WTC11 (cell line): ENCODE results near the gene SBSN. TPM values are rescaled to one million over a fixed set of nuclear protein-coding genes. Genes with fewer than 3 reads are reported as not detected.
"Not testable (repeated sequence)": the region's sequence is repeated elsewhere in the genome, so short reads cannot be mapped to it uniquely, and the experiment has no call there.

Experiments used
- ATAC-seq: fragments of 200-7000 bp; cut with Tn5 transposase; 2 replicates; pipeline ENCODE4 v1.10.0; 2021; ENCODE audit warnings: mild to moderate bottlenecking, moderate library complexity
- CTCF ChIA-PET: fragments of 300-600 bp; sonication (Branson Sonifier 250); formaldehyde crosslinking; loops from one replicate; lab custom pipeline; 2021; ENCODE audit warnings: antibody characterized with exemption; lab: Charles Lee
- POLR2A ChIA-PET: fragments of 350-600 bp; sonication (Branson Sonifier 250); formaldehyde crosslinking; loops from one replicate; lab custom pipeline; 2021; ENCODE audit warnings: antibody characterized with exemption; lab: Charles Lee
- DNase-seq: peaks from one replicate; pipeline ENCODE4 v3.0.0; 2021; ENCODE audit warnings: low spot score
- H3K27ac Mint-ChIP-seq: 2 replicates; pipeline ENCODE4 v1.8.0; 2021; ENCODE audit warnings: mixed read lengths
- H3K27me3 Mint-ChIP-seq: 2 replicates; pipeline ENCODE4 v1.8.0; 2021; ENCODE audit warnings: low read depth, mild to moderate bottlenecking, moderate library complexity, mixed read lengths
- H3K36me3 Mint-ChIP-seq: 2 replicates; pipeline ENCODE4 v1.8.0; 2021; ENCODE audit warnings: mixed read lengths
- H3K4me1 Mint-ChIP-seq: 2 replicates; pipeline ENCODE4 v1.8.0; 2022; ENCODE audit warnings: mixed read lengths
- H3K4me3 Mint-ChIP-seq: 2 replicates; pipeline ENCODE4 v1.8.0; 2021; ENCODE audit warnings: mild to moderate bottlenecking, moderate library complexity, mixed read lengths
- H3K9me3 Mint-ChIP-seq: 2 replicates; pipeline ENCODE4 v1.8.0; 2021; ENCODE audit warnings: mixed read lengths
- FOXJ3 ChIP-seq: sonication (generic); formaldehyde crosslinking; IDR thresholded peaks from 2 replicates; pipeline ENCODE4 v1.9.0; 2021; ENCODE audit warnings: missing genetic modification reagents, mild to moderate bottlenecking, borderline replicate concordance
- NR2C2 ChIP-seq: sonication (generic); formaldehyde crosslinking; IDR thresholded peaks from 2 replicates; pipeline ENCODE4 v1.8.0; 2022; ENCODE audit warnings: mild to moderate bottlenecking, missing genetic modification reagents
- total RNA-seq: library from RNA; stranded (reverse); gene quantifications from 3 replicates; pipeline ENCODE4 v1.2.3, GENCODE V29; 2021
- TF ChIP-seq, protein P1 (sequence below): sonication (generic); formaldehyde crosslinking; IDR thresholded peaks from 2 replicates; pipeline ENCODE4 v1.8.1; 2023; ENCODE audit warnings: mild to moderate bottlenecking, missing genetic modification reagents, borderline replicate concordance
- TF ChIP-seq, protein P2 (sequence below): sonication (generic); formaldehyde crosslinking; conservative IDR thresholded peaks from 2 replicates; pipeline ENCODE4 v1.8.1; 2022; ENCODE audit warnings: mild to moderate bottlenecking, missing genetic modification reagents
- TF ChIP-seq, protein P3 (sequence below): sonication (generic); formaldehyde crosslinking; IDR thresholded peaks from 2 replicates; pipeline ENCODE4 v1.8.0; 2023; ENCODE audit warnings: missing genetic modification reagents, mild to moderate bottlenecking, borderline replicate concordance
- TF ChIP-seq, protein P4 (sequence below): sonication (generic); formaldehyde crosslinking; IDR thresholded peaks from 2 replicates; pipeline ENCODE4 v1.8.0; 2023; ENCODE audit warnings: mild to moderate bottlenecking, missing genetic modification reagents
- TF ChIP-seq, protein P5 (sequence below): fragments of 200-600 bp; IDR thresholded peaks from 2 replicates; pipeline ENCODE4 v1.8.0; 2022; ENCODE audit warnings: antibody characterized with exemption

The SBSN gene
- total RNA-seq, 1 experiment from 2014 or later, result 0.15 TPM

DNA sequence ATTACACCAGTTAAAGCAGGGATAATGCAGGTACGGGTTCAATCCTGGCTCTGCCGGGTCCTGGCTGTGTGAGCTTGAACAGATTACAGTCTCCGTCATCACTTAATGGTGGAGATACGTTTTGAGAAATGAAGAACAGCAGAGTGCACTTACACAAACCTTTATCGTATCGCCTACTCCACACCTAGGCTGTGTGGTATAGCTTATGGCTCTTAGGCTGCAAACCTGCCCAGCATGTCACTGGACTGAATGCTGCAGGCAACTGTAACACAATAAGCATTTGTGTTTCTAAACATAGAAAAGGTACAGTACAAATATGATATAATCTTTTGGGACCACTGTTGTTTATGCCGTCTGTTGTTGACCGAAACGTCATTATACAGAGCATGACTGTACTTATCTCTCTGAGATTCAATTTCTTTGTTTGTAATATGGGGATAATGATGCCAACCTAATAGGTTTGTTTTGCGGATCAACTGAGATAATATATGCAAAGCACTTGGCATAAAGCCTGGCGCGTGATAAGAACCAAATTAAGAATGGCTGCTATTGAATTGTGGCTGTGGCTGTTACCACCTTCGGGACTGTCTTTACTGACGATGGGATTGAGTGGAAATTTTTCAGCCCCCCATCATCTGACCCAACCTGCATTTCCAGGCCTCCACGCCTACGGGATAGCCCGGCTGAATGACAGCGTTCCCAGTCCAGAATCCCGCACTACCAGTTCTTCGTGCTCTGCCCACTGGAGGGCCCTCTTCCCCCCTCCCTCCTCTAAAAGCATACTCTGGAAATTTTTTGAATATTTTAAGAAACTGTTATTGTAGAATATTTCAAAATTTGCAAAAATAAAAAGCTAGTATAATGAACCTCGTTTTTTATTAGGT lies 49.1 kb downstream of the SBSN start (continued):
- TF ChIP-seq, protein P1, sequence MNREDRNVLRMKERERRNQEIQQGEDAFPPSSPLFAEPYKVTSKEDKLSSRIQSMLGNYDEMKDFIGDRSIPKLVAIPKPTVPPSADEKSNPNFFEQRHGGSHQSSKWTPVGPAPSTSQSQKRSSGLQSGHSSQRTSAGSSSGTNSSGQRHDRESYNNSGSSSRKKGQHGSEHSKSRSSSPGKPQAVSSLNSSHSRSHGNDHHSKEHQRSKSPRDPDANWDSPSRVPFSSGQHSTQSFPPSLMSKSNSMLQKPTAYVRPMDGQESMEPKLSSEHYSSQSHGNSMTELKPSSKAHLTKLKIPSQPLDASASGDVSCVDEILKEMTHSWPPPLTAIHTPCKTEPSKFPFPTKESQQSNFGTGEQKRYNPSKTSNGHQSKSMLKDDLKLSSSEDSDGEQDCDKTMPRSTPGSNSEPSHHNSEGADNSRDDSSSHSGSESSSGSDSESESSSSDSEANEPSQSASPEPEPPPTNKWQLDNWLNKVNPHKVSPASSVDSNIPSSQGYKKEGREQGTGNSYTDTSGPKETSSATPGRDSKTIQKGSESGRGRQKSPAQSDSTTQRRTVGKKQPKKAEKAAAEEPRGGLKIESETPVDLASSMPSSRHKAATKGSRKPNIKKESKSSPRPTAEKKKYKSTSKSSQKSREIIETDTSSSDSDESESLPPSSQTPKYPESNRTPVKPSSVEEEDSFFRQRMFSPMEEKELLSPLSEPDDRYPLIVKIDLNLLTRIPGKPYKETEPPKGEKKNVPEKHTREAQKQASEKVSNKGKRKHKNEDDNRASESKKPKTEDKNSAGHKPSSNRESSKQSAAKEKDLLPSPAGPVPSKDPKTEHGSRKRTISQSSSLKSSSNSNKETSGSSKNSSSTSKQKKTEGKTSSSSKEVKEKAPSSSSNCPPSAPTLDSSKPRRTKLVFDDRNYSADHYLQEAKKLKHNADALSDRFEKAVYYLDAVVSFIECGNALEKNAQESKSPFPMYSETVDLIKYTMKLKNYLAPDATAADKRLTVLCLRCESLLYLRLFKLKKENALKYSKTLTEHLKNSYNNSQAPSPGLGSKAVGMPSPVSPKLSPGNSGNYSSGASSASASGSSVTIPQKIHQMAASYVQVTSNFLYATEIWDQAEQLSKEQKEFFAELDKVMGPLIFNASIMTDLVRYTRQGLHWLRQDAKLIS (CRISPR knock-in tag), result no peak
- TF ChIP-seq, protein P2, sequence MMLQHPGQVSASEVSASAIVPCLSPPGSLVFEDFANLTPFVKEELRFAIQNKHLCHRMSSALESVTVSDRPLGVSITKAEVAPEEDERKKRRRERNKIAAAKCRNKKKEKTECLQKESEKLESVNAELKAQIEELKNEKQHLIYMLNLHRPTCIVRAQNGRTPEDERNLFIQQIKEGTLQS (CRISPR knock-in tag), result no peak
- TF ChIP-seq, protein P3, sequence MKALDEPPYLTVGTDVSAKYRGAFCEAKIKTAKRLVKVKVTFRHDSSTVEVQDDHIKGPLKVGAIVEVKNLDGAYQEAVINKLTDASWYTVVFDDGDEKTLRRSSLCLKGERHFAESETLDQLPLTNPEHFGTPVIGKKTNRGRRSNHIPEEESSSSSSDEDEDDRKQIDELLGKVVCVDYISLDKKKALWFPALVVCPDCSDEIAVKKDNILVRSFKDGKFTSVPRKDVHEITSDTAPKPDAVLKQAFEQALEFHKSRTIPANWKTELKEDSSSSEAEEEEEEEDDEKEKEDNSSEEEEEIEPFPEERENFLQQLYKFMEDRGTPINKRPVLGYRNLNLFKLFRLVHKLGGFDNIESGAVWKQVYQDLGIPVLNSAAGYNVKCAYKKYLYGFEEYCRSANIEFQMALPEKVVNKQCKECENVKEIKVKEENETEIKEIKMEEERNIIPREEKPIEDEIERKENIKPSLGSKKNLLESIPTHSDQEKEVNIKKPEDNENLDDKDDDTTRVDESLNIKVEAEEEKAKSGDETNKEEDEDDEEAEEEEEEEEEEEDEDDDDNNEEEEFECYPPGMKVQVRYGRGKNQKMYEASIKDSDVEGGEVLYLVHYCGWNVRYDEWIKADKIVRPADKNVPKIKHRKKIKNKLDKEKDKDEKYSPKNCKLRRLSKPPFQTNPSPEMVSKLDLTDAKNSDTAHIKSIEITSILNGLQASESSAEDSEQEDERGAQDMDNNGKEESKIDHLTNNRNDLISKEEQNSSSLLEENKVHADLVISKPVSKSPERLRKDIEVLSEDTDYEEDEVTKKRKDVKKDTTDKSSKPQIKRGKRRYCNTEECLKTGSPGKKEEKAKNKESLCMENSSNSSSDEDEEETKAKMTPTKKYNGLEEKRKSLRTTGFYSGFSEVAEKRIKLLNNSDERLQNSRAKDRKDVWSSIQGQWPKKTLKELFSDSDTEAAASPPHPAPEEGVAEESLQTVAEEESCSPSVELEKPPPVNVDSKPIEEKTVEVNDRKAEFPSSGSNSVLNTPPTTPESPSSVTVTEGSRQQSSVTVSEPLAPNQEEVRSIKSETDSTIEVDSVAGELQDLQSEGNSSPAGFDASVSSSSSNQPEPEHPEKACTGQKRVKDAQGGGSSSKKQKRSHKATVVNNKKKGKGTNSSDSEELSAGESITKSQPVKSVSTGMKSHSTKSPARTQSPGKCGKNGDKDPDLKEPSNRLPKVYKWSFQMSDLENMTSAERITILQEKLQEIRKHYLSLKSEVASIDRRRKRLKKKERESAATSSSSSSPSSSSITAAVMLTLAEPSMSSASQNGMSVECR (CRISPR knock-in tag), result no peak
- TF ChIP-seq, protein P4, sequence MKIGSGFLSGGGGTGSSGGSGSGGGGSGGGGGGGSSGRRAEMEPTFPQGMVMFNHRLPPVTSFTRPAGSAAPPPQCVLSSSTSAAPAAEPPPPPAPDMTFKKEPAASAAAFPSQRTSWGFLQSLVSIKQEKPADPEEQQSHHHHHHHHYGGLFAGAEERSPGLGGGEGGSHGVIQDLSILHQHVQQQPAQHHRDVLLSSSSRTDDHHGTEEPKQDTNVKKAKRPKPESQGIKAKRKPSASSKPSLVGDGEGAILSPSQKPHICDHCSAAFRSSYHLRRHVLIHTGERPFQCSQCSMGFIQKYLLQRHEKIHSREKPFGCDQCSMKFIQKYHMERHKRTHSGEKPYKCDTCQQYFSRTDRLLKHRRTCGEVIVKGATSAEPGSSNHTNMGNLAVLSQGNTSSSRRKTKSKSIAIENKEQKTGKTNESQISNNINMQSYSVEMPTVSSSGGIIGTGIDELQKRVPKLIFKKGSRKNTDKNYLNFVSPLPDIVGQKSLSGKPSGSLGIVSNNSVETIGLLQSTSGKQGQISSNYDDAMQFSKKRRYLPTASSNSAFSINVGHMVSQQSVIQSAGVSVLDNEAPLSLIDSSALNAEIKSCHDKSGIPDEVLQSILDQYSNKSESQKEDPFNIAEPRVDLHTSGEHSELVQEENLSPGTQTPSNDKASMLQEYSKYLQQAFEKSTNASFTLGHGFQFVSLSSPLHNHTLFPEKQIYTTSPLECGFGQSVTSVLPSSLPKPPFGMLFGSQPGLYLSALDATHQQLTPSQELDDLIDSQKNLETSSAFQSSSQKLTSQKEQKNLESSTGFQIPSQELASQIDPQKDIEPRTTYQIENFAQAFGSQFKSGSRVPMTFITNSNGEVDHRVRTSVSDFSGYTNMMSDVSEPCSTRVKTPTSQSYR (CRISPR knock-in tag), result no peak
- TF ChIP-seq FOXJ3, result no peak

DNA sequence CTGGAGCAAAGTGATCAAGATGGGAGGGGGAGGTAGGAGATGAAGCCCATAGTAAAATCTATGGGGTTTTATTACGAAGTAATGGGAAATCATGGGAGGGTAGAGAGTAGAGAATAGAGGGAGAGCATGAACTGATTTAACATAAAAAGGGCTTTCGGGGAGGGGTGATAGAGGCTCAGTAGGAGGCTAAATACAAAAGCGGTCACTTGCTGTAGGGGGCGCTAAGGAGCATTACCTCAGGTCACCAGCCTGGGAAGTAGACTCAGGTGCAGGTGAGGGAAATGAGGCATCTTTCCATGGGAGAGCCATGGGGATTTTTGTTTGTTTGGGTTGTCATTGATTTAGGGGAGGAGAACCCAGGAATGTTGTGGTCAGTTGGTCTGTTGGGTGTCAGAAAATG lies 52.0 kb downstream of the SBSN start:
- Mint-ChIP-seq H3K4me3 (no peak overlapping the region), H3K9me3 (peaks cover 3% of the 10 kb centered on the region; the same call in 1 of the 2 replicates), H3K4me1 (peaks cover 7% of the 10 kb centered on the region), H3K36me3 (no peaks in the 10 kb centered on the region), H3K27ac (no peak overlapping the region), H3K27me3 (peaks cover 2% of the 10 kb centered on the region; the same call in 1 of the 2 replicates)
- ChIA-PET POLR2A (no interaction called here), CTCF (interaction anchor here (1.2 to 2.7 kb wide), 2 partner anchors 19 to 34 kb away, joined by 4 to 13 read pairs; no protein-coding TSS in a partner anchor)
- no peak for TF ChIP-seq NR2C2 (CRISPR knock-in tag)
- TF ChIP-seq, protein P5, sequence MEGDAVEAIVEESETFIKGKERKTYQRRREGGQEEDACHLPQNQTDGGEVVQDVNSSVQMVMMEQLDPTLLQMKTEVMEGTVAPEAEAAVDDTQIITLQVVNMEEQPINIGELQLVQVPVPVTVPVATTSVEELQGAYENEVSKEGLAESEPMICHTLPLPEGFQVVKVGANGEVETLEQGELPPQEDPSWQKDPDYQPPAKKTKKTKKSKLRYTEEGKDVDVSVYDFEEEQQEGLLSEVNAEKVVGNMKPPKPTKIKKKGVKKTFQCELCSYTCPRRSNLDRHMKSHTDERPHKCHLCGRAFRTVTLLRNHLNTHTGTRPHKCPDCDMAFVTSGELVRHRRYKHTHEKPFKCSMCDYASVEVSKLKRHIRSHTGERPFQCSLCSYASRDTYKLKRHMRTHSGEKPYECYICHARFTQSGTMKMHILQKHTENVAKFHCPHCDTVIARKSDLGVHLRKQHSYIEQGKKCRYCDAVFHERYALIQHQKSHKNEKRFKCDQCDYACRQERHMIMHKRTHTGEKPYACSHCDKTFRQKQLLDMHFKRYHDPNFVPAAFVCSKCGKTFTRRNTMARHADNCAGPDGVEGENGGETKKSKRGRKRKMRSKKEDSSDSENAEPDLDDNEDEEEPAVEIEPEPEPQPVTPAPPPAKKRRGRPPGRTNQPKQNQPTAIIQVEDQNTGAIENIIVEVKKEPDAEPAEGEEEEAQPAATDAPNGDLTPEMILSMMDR, result peak; percentile 47
- DNase-seq, result peak; percentile 77
- ATAC-seq, result peak; percentile 79

DNA sequence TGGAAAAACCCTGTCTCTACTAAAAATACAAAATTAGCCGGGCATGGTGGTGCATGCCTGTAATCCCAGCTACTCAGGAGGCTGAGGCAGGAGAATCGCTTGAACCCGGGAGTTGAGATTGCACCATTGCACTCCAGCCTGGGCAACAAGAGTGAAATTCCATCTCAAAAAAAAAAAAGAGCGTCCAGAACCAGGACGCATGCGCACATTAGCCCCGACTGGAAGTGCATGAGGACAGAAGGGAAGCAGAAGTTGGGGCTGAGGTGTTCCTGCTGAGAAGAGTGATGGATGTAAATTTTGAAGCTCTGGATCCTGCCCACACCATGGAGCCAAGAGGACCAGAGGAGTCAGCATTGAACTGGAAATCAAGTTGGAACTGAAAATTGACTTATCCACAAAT lies 53.5 kb downstream of the SBSN start:
- POLR2A ChIA-PET, DNase-seq, H3K9me3 Mint-ChIP-seq, H3K4me3 Mint-ChIP-seq, ATAC-seq, H3K27ac Mint-ChIP-seq, H3K27me3 Mint-ChIP-seq, H3K36me3 Mint-ChIP-seq: not testable (repeated sequence)
- peaks cover 13% of the 10 kb centered on the region for H3K4me1 Mint-ChIP-seq
- CTCF ChIA-PET, result interaction anchor here (0.9 kb wide), 1 partner anchor 21 kb away, joined by 3 read pairs; no protein-coding TSS in a partner anchor
